Measurements from ENCODE around the gene ANP32B.
"Not testable (repeated sequence)": the region's sequence is repeated elsewhere in the genome, so short reads cannot be mapped to it uniquely, and the experiment has no call there.

ANP32B gene

DNA sequence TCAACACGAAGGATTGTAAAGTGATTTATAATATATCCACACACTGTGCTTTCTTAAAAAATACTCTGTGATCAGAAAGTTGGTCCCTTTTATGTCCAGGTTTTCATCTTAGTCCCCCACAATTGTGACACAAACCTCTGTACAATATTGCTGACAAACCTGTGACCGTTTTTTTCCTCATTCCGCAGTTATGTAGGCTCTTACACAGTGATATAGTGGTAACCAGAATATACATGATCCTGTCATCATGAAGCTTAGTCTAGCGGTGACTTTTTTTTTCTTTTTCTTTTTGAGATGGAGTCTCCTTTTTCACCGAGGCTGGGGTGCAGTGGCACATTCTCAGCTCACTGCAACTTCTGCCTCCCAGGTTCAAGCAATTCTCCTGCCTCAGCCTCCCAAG is 8.7 kb downstream of the ANP32B start:
- H3K79me2 ChIP-seq (ENCODE audit: control insufficient read depth, insufficient read depth, low read length): peaks cover 69% of the 10 kb centered on the region
- H3K4ac ChIP-seq (ENCODE audit: low read depth, low read length): no peak overlapping the region
- no peak overlapping the region for H3K4me3 ChIP-seq (ENCODE audit: low read length)
- no peak overlapping the region for H3K9ac ChIP-seq (ENCODE audit: low read length)
- H3K27ac ChIP-seq (ENCODE audit: low read depth, low read length): no peak overlapping the region
- WGBS (ENCODE audit: extremely low coverage, insufficient coverage, low lambda C conversion rate): no CpG with 5 or more reads among the region's 5 CpGs
- H3K27me3 ChIP-seq (ENCODE audit: insufficient read depth, low read length, poor library complexity): no peaks in the 10 kb centered on the region
- peaks cover 6% of the 10 kb centered on the region for H3K79me1 ChIP-seq (ENCODE audit: low read length)
- no peak overlapping the region for H2BK5ac ChIP-seq (ENCODE audit: low read length)
- H2BK120ac ChIP-seq (ENCODE audit: low read depth, low read length): no peak overlapping the region
- H3K4me2 ChIP-seq (ENCODE audit: low read length): no peak overlapping the region
- no peak overlapping the region for H3K23ac ChIP-seq (ENCODE audit: low read length)
- no peaks in the 10 kb centered on the region for H3K4me1 ChIP-seq (ENCODE audit: control insufficient read depth, low read depth, low read length)
- no peak overlapping the region for H4K5ac ChIP-seq (ENCODE audit: low read length)
- H4K8ac ChIP-seq (ENCODE audit: low read depth, low read length): no peak overlapping the region
- H3K36me3 ChIP-seq (ENCODE audit: control insufficient read depth, insufficient read depth, low read length): peaks cover 2% of the 10 kb centered on the region
- DNase-seq: no peak
- no peak overlapping the region for H3K56ac ChIP-seq (ENCODE audit: low read length)
- no peak overlapping the region for H2AK5ac ChIP-seq (ENCODE audit: low read length)
- H2BK15ac ChIP-seq (replicated peaks; ENCODE audit: low read depth): no peak overlapping the region
- H3K18ac ChIP-seq (ENCODE audit: low read length): no peak overlapping the region

DNA sequence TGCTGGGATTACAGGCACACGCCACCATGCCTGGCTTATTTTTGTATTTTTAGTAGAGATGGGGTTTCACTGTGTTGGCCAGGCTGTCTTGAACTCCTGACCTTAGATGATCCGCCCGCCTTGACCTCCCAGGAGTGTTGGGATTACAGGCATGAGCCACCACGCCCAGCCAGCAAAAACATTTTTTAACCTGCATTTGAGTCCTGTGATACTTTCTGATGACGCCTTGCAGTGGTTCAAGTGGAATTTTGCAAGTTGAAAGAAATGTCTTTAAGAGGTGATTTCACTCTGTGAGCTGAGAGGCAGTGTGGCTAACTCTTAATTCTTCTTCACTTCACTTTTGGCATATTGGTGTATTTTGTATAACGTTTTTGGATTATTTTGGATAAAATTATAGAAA is 9.1 kb downstream of the ANP32B start:
- Histone ChIP-seq H3K36me3 (ENCODE audit: control insufficient read depth, insufficient read depth, low read length) (peaks cover 2% of the 10 kb centered on the region), H3K4me3 (ENCODE audit: low read length) (no peak overlapping the region), H2BK120ac (ENCODE audit: low read depth, low read length) (no peak overlapping the region), H4K5ac (ENCODE audit: low read length) (no peak overlapping the region), H3K9ac (ENCODE audit: low read length) (no peak overlapping the region), H2BK15ac (replicated peaks; ENCODE audit: low read depth) (no peak overlapping the region), H3K4me1 (ENCODE audit: control insufficient read depth, low read depth, low read length) (no peaks in the 10 kb centered on the region), H3K4ac (ENCODE audit: low read depth, low read length) (no peak overlapping the region), H3K79me2 (ENCODE audit: control insufficient read depth, insufficient read depth, low read length) (peaks cover 66% of the 10 kb centered on the region), H4K8ac (ENCODE audit: low read depth, low read length) (no peak overlapping the region), H3K79me1 (ENCODE audit: low read length) (peaks cover 6% of the 10 kb centered on the region), H3K27me3 (ENCODE audit: insufficient read depth, low read length, poor library complexity) (no peaks in the 10 kb centered on the region), H3K4me2 (ENCODE audit: low read length) (no peak overlapping the region), H3K56ac (ENCODE audit: low read length) (no peak overlapping the region), H3K27ac (ENCODE audit: low read depth, low read length) (no peak overlapping the region), H3K18ac (ENCODE audit: low read length) (no peak overlapping the region), H2AK5ac (ENCODE audit: low read length) (no peak overlapping the region), H3K23ac (ENCODE audit: low read length) (no peak overlapping the region), H2BK5ac (ENCODE audit: low read length) (no peak overlapping the region)
- no peak for DNase-seq
- no CpG with 5 or more reads among the region's 6 CpGs for WGBS (ENCODE audit: extremely low coverage, insufficient coverage, low lambda C conversion rate)

DNA sequence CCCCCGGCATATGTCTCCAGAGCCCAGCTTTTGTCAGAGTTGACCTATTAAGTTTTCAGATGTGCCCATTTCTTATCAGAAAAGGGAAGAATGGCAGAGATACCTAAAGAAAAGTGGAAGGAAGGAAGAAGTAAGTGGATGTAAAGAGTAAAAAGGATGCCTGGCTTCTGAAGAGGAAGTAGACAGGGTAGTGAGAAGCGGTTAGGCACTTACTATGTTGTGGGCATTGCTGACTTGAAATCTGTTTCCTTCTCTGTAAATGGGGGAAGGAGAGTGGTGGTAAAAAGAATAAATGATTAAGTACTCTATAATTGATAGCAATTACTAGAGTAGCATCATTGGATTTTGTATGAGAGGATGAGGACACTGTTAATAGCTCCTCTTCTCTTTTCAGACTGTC is 9.9 kb downstream of the ANP32B start:
- Histone ChIP-seq H3K4ac (ENCODE audit: low read depth, low read length) (no peak overlapping the region), H2BK15ac (replicated peaks; ENCODE audit: low read depth) (no peak overlapping the region), H3K4me2 (ENCODE audit: low read length) (no peak overlapping the region), H3K18ac (ENCODE audit: low read length) (no peak overlapping the region), H3K27ac (ENCODE audit: low read depth, low read length) (no peak overlapping the region), H3K36me3 (ENCODE audit: control insufficient read depth, insufficient read depth, low read length) (peaks cover 6% of the 10 kb centered on the region), H3K79me1 (ENCODE audit: low read length) (peaks cover 11% of the 10 kb centered on the region), H3K4me3 (ENCODE audit: low read length) (no peak overlapping the region), H4K8ac (ENCODE audit: low read depth, low read length) (no peak overlapping the region), H3K79me2 (ENCODE audit: control insufficient read depth, insufficient read depth, low read length) (peaks cover 66% of the 10 kb centered on the region), H3K56ac (ENCODE audit: low read length) (no peak overlapping the region), H2BK5ac (ENCODE audit: low read length) (no peak overlapping the region), H2BK120ac (ENCODE audit: low read depth, low read length) (no peak overlapping the region), H2AK5ac (ENCODE audit: low read length) (no peak overlapping the region), H3K27me3 (ENCODE audit: insufficient read depth, low read length, poor library complexity) (no peaks in the 10 kb centered on the region), H3K9ac (ENCODE audit: low read length) (no peak overlapping the region), H3K23ac (ENCODE audit: low read length) (no peak overlapping the region), H3K4me1 (ENCODE audit: control insufficient read depth, low read depth, low read length) (no peaks in the 10 kb centered on the region), H4K5ac (ENCODE audit: low read length) (no peak overlapping the region)
- no CpG with 5 or more reads among the region's 2 CpGs for WGBS (ENCODE audit: extremely low coverage, insufficient coverage, low lambda C conversion rate)
- no peak for DNase-seq

DNA sequence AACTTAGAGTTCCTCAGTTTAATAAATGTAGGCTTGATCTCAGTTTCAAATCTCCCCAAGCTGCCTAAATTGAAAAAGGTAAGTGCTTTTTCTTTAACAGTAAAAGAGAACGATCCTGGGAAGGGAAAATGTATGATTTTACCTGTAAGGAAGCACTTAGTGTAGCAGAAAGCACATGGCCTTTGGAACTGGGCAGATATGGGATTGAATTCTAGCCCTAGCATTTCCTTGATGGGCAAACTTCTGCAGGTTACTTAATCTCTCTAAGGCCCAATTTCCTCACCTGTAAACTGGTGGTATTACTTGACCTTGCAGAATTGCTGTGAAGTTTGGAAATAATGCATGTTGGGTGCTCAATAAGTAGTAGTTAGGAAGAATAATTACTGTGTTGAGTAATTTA is 11.6 kb downstream of the ANP32B start:
- DNase-seq: no peak
- Histone ChIP-seq H2BK120ac (ENCODE audit: low read depth, low read length) (no peak overlapping the region), H3K56ac (ENCODE audit: low read length) (no peak overlapping the region), H3K4me3 (ENCODE audit: low read length) (no peak overlapping the region), H3K18ac (ENCODE audit: low read length) (no peak overlapping the region), H3K4me1 (ENCODE audit: control insufficient read depth, low read depth, low read length) (no peaks in the 10 kb centered on the region), H3K23ac (ENCODE audit: low read length) (no peak overlapping the region), H3K27ac (ENCODE audit: low read depth, low read length) (no peak overlapping the region), H4K5ac (ENCODE audit: low read length) (no peak overlapping the region), H2BK15ac (replicated peaks; ENCODE audit: low read depth) (no peak overlapping the region), H2AK5ac (ENCODE audit: low read length) (no peak overlapping the region), H3K4ac (ENCODE audit: low read depth, low read length) (no peak overlapping the region), H3K27me3 (ENCODE audit: insufficient read depth, low read length, poor library complexity) (no peaks in the 10 kb centered on the region), H3K4me2 (ENCODE audit: low read length) (no peak overlapping the region), H3K79me2 (ENCODE audit: control insufficient read depth, insufficient read depth, low read length) (peaks cover 52% of the 10 kb centered on the region), H4K8ac (ENCODE audit: low read depth, low read length) (peak overlapping the region; percentile 56), H3K36me3 (ENCODE audit: control insufficient read depth, insufficient read depth, low read length) (peaks cover 6% of the 10 kb centered on the region), H2BK5ac (ENCODE audit: low read length) (no peak overlapping the region), H3K79me1 (ENCODE audit: low read length) (peaks cover 11% of the 10 kb centered on the region), H3K9ac (ENCODE audit: low read length) (no peak overlapping the region)
- WGBS (ENCODE audit: extremely low coverage, insufficient coverage, low lambda C conversion rate): no CpG with 5 or more reads among the region's 1 CpG

DNA sequence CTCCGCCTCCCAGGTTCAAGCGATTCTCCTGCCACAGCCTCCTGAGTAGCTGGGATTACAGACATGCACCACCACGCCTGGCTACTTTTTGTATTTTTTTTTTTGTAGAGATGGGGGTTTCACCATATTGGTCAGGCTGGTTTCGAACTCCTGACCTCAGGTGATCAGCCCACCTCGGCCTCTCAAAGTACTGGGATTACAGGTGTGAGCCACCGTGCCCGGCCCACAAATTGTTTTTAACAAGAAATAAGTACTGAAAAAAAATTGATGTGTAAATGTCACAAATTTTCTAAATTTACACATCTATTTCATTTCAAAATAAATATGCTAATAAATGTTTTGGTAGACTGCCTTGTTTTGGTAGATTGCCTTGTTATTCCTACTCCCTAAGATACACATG is 13.5 kb downstream of the ANP32B start:
- H2BK5ac ChIP-seq (ENCODE audit: low read length); H3K4me1 ChIP-seq (ENCODE audit: control insufficient read depth, low read depth, low read length); H3K27ac ChIP-seq (ENCODE audit: low read depth, low read length); H3K36me3 ChIP-seq (ENCODE audit: control insufficient read depth, insufficient read depth, low read length); H4K8ac ChIP-seq (ENCODE audit: low read depth, low read length); H2BK120ac ChIP-seq (ENCODE audit: low read depth, low read length); H3K23ac ChIP-seq (ENCODE audit: low read length); H2BK15ac ChIP-seq (replicated peaks; ENCODE audit: low read depth); H3K4ac ChIP-seq (ENCODE audit: low read depth, low read length); H3K4me2 ChIP-seq (ENCODE audit: low read length); DNase-seq; H3K18ac ChIP-seq (ENCODE audit: low read length); H3K9ac ChIP-seq (ENCODE audit: low read length); H3K4me3 ChIP-seq (ENCODE audit: low read length); H3K56ac ChIP-seq (ENCODE audit: low read length); H2AK5ac ChIP-seq (ENCODE audit: low read length); H4K5ac ChIP-seq (ENCODE audit: low read length); H3K27me3 ChIP-seq (ENCODE audit: insufficient read depth, low read length, poor library complexity): not testable (repeated sequence)
- no CpG with 5 or more reads among the region's 7 CpGs for WGBS (ENCODE audit: extremely low coverage, insufficient coverage, low lambda C conversion rate)
- Histone ChIP-seq H3K79me1 (ENCODE audit: low read length) (peaks cover 15% of the 10 kb centered on the region), H3K79me2 (ENCODE audit: control insufficient read depth, insufficient read depth, low read length) (peaks cover 40% of the 10 kb centered on the region)
